ENCODE data around the gene NTHL1. TPM values are rescaled to one million over a fixed set of nuclear protein-coding genes. Genes with fewer than 3 reads are reported as not detected.
A peak's percentile ranks its signal among the peaks of the same experiment; 100 is the strongest.

The NTHL1 gene
- total RNA-seq, 2 donors from 2014 or later = 16.4 to 24.9 TPM

DNA sequence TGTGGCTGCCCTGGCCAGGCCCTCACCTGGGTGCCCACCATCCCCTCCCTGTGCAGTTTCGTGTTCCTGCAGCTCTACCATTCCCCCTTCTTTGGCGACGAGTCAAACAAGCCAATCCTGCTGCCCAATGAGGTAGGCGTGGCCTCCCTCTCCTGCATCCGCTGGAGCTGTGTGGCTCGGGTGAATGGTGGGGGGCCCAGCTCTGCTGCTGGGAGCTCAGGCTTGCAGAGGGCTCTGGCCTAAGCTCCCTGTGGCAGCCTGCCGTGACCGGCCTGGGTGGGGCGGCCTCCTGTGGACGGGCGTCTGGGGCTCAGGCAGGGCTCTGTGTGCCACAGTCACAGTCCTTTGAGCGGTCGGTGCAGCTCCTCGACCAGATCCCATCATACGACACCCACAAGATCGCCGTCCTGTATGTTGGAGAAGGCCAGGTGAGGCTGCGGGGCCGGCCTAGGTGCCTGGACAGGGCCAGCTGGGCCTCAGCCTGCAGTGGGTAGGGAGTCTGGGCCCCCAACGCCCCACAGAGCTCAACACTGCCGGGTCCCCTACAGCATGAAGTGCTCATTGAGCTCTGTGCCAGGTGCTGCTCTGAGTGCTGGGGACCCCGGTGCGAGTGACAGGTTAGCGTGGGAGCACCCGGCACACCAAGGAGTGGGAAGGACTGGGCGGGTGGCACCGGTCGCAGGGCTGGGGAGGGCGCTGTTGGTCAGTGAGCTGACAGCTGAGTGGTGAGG lies 37.4 kb upstream of the NTHL1 start:
- peaks cover 33% of the 10 kb centered on the region for H3K4me1 ChIP-seq (replicated peaks)
- TF ChIP-seq, protein P1, sequence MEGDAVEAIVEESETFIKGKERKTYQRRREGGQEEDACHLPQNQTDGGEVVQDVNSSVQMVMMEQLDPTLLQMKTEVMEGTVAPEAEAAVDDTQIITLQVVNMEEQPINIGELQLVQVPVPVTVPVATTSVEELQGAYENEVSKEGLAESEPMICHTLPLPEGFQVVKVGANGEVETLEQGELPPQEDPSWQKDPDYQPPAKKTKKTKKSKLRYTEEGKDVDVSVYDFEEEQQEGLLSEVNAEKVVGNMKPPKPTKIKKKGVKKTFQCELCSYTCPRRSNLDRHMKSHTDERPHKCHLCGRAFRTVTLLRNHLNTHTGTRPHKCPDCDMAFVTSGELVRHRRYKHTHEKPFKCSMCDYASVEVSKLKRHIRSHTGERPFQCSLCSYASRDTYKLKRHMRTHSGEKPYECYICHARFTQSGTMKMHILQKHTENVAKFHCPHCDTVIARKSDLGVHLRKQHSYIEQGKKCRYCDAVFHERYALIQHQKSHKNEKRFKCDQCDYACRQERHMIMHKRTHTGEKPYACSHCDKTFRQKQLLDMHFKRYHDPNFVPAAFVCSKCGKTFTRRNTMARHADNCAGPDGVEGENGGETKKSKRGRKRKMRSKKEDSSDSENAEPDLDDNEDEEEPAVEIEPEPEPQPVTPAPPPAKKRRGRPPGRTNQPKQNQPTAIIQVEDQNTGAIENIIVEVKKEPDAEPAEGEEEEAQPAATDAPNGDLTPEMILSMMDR (IDR thresholded peaks at IDR 0.05) = no peak
- TF ChIP-seq POLR2AphosphoS5 (IDR thresholded peaks at IDR 0.05) = no peak
- TF ChIP-seq POLR2A (IDR thresholded peaks at IDR 0.05) = no peak
- DNase-seq (ENCODE audit: low spot score) = no peak
- no peaks in the 10 kb centered on the region for H3K9me3 ChIP-seq
- peak overlapping the region; percentile 88 to 92 for H3K27ac ChIP-seq
- H3K4me3 ChIP-seq = no peak overlapping the region
- H3K27me3 ChIP-seq (replicated peaks; ENCODE audit: insufficient read depth) = no peaks in the 10 kb centered on the region
- 91% methylated on average over 27 of the region's 29 CpGs for WGBS
- intact Hi-C loops (cut with DNase I) = no loop called here
- peaks cover 0 to 13% of the 10 kb centered on the region in 2 donors for H3K36me3 ChIP-seq

DNA sequence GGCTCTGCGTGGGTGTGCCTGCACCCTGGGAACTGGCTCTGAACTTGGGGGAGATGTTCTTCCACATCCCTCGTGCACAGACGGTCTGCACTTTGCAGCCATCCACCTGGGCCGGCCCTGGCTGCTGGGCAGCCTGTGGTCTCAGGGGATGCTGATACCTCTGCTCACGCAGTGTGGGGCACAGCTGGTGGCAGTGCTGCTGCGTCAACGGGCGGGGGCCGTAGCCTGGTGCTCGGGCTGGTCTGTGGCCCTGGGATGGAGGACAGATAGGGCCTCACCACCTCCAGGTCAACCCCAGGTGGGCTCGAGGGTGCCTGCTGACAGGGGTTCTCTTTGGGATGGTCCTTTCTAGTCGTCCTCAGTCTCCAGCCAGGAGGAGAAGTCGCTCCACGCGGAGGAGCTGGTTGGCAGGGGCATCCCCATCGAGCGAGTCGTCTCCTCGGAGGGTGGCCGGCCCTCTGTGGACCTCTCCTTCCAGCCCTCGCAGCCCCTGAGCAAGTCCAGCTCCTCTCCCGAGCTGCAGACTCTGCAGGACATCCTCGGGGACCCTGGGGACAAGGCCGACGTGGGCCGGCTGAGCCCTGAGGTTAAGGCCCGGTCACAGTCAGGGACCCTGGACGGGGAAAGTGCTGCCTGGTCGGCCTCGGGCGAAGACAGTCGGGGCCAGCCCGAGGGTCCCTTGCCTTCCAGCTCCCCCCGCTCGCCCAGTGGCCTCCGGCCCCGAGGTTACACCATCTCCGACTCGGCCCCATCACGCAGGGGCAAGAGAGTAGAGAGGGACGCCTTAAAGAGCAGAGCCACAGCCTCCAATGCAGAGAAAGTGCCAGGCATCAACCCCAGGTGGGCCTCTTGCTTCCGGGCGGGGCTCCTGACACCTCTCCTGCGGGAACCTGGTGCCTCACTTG lies 36.5 kb upstream of the NTHL1 start:
- Histone ChIP-seq H3K4me3 (no peak overlapping the region), H3K27me3 (replicated peaks; ENCODE audit: insufficient read depth) (no peaks in the 10 kb centered on the region), H3K36me3 (peaks cover 0 to 15% of the 10 kb centered on the region in 2 donors), H3K4me1 (replicated peaks) (peaks cover 33% of the 10 kb centered on the region), H3K27ac (peak overlapping the region; percentile 88 to 92), H3K9me3 (no peaks in the 10 kb centered on the region)
- 90% methylated on average over 41 of the region's 44 CpGs for WGBS
- no peak for DNase-seq (ENCODE audit: low spot score)
- TF ChIP-seq POLR2A (IDR thresholded peaks at IDR 0.05) (no peak), POLR2AphosphoS5 (IDR thresholded peaks at IDR 0.05) (no peak)
- TF ChIP-seq, protein P1 (IDR thresholded peaks at IDR 0.05) = no peak
- intact Hi-C loops (cut with DNase I) = no loop called here

DNA sequence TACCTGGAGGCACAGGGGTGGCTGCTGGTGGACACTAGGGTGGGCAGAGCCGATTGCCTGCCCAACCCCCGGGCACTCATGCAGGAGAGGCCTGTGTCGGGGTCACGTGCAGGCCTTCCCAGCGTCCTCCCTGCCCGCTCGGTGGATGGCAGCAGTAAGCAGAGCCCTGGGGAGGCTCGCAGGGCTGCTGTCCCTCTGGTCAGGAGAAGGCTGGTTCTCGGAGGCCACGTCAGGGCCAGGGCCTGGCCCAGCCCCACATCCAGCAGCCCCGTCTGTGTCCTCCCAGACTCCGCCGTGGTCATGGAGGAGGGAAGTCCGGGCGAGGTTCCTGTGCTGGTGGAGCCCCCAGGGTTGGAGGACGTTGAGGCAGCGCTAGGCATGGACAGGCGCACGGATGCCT lies 35.8 kb upstream of the NTHL1 start:
- H3K27me3 ChIP-seq (replicated peaks; ENCODE audit: insufficient read depth) = no peaks in the 10 kb centered on the region
- 79% methylated on average over 18 of the region's 19 CpGs for WGBS
- intact Hi-C loops (cut with DNase I) = no loop called here
- H3K36me3 ChIP-seq = peaks cover 0 to 16% of the 10 kb centered on the region in 2 donors
- TF ChIP-seq, protein P1 (IDR thresholded peaks at IDR 0.05) = no peak
- no peak for TF ChIP-seq POLR2A (IDR thresholded peaks at IDR 0.05)
- TF ChIP-seq POLR2AphosphoS5 (IDR thresholded peaks at IDR 0.05) = no peak
- peak overlapping the region; percentile 67 to 88 for H3K27ac ChIP-seq
- H3K4me3 ChIP-seq = no peak overlapping the region
- H3K9me3 ChIP-seq = no peaks in the 10 kb centered on the region
- H3K4me1 ChIP-seq (replicated peaks) = peaks cover 33% of the 10 kb centered on the region
- DNase-seq (ENCODE audit: low spot score) = no peak

DNA sequence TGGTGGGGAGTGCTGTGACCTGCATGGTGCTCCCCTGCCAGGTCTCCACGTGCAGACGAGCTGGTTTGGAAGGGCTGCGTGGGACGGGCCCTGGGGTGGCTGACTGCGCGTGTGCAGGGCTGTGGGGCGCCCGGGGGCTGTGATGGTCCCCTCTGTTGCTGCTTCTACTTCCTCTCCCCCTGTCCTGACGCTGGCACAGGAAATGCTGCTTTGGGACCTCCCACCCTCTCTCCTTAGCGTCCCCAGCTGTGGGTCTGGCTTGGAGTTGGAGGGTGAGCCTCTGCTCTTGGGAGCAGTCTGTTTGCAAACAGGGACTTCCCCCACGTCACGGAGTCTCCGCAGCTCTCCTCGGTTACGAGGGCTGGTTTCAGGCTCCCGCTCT lies 35.3 kb upstream of the NTHL1 start:
- intact Hi-C loops (cut with DNase I) = no loop called here
- Histone ChIP-seq H3K36me3 (peaks cover 0 to 16% of the 10 kb centered on the region in 2 donors), H3K27me3 (replicated peaks; ENCODE audit: insufficient read depth) (no peaks in the 10 kb centered on the region), H3K27ac (peak overlapping the region; percentile 67 to 88), H3K4me3 (no peak overlapping the region), H3K4me1 (replicated peaks) (peaks cover 33% of the 10 kb centered on the region), H3K9me3 (no peaks in the 10 kb centered on the region)
- TF ChIP-seq, protein P1 (IDR thresholded peaks at IDR 0.05) = no peak
- TF ChIP-seq POLR2A (IDR thresholded peaks at IDR 0.05) (no peak), POLR2AphosphoS5 (IDR thresholded peaks at IDR 0.05) (no peak)
- 56% methylated on average over 15 of the region's 16 CpGs for WGBS
- DNase-seq (ENCODE audit: low spot score) = no peak
